ENCODE measurements around the gene NAAA.
"Not testable (repeated sequence)": the region's sequence is repeated elsewhere in the genome, so short reads cannot be mapped to it uniquely, and the experiment has no call there.

Gene NAAA

GRCh38 chr4:75940692-75941253, at the start of gene NAAA:
NAAA (minus strand) TSS chr4:75941013; CDS start chr4:75940949, 64 bp downstream.
- in situ Hi-C loops (cut with HindIII; ENCODE audit: low sequenced_read_pairs), result no loop called here

- in situ Hi-C loops (cut with HindIII; ENCODE audit: low sequenced_read_pairs), result loop anchor here (5.0 kb wide), 2 partner anchors 43 to 92 kb away; no protein-coding TSS in a partner anchor
These were observed 49.2 kb upstream of the NAAA start for GRCh38 chr4:75989846-75990528.

- in situ Hi-C loops (cut with HindIII; ENCODE audit: low sequenced_read_pairs), result no loop called here
These were observed 44.3 kb upstream of the NAAA start for GRCh38 chr4:75985116-75985515.

- in situ Hi-C loops (cut with HindIII; ENCODE audit: low sequenced_read_pairs), result no loop called here
These were observed 39.8 kb upstream of the NAAA start for GRCh38 chr4:75980576-75980975.

GRCh38 chr4:75976177-75976576, 35.4 kb upstream of the NAAA start:
- in situ Hi-C loops (cut with HindIII; ENCODE audit: low sequenced_read_pairs), result no loop called here

- in situ Hi-C loops (cut with HindIII; ENCODE audit: low sequenced_read_pairs), result no loop called here
These were observed 33.0 kb upstream of the NAAA start for GRCh38 chr4:75973766-75974165.

GRCh38 chr4:75968084-75968483, 27.3 kb upstream of the NAAA start:
- in situ Hi-C loops (cut with HindIII; ENCODE audit: low sequenced_read_pairs), result no loop called here

GRCh38 chr4:75963558-75963957, 22.7 kb upstream of the NAAA start:
- in situ Hi-C loops (cut with HindIII; ENCODE audit: low sequenced_read_pairs), result no loop called here

GRCh38 chr4:75962072-75962471, 21.3 kb upstream of the NAAA start:
- in situ Hi-C loops (cut with HindIII; ENCODE audit: low sequenced_read_pairs), result not testable (repeated sequence)

GRCh38 chr4:75958546-75958945, 17.7 kb upstream of the NAAA start:
- in situ Hi-C loops (cut with HindIII; ENCODE audit: low sequenced_read_pairs), result not testable (repeated sequence)

GRCh38 chr4:75954811-75955210, 14.0 kb upstream of the NAAA start:
- in situ Hi-C loops (cut with HindIII; ENCODE audit: low sequenced_read_pairs), result not testable (repeated sequence)

GRCh38 chr4:75953509-75953908, 12.7 kb upstream of the NAAA start:
- in situ Hi-C loops (cut with HindIII; ENCODE audit: low sequenced_read_pairs), result no loop called here

- in situ Hi-C loops (cut with HindIII; ENCODE audit: low sequenced_read_pairs), result no loop called here
These were observed 9.5 kb upstream of the NAAA start for GRCh38 chr4:75950213-75950815.

GRCh38 chr4:75948822-75949444, 8.1 kb upstream of the NAAA start:
- in situ Hi-C loops (cut with HindIII; ENCODE audit: low sequenced_read_pairs), result loop anchor here (5.0 kb wide), 1 partner anchor 43 kb away; the partner anchor contains the start of gene SDAD1

- in situ Hi-C loops (cut with HindIII; ENCODE audit: low sequenced_read_pairs), result no loop called here
These were observed 722 bp downstream of the NAAA start for GRCh38 chr4:75939890-75940691.

GRCh38 chr4:75935628-75936027, 5.2 kb downstream of the NAAA start:
- in situ Hi-C loops (cut with HindIII; ENCODE audit: low sequenced_read_pairs), result no loop called here

- in situ Hi-C loops (cut with HindIII; ENCODE audit: low sequenced_read_pairs), result no loop called here
These were observed 10.7 kb downstream of the NAAA start for GRCh38 chr4:75930152-75930551.

- in situ Hi-C loops (cut with HindIII; ENCODE audit: low sequenced_read_pairs), result not testable (repeated sequence)
These were observed 15.9 kb downstream of the NAAA start for GRCh38 chr4:75924916-75925315.

- in situ Hi-C loops (cut with HindIII; ENCODE audit: low sequenced_read_pairs), result no loop called here
These were observed 16.4 kb downstream of the NAAA start for GRCh38 chr4:75924309-75924827.

GRCh38 chr4:75922588-75922987, 18.2 kb downstream of the NAAA start:
- in situ Hi-C loops (cut with HindIII; ENCODE audit: low sequenced_read_pairs), result no loop called here

GRCh38 chr4:75921910-75922309, 18.9 kb downstream of the NAAA start:
- in situ Hi-C loops (cut with HindIII; ENCODE audit: low sequenced_read_pairs), result no loop called here
